ENCODE data around the gene GNS. TPM values are rescaled to one million over a fixed set of nuclear protein-coding genes. Genes with fewer than 3 reads are reported as not detected.
"Not testable (repeated sequence)": the region's sequence is repeated elsewhere in the genome, so short reads cannot be mapped to it uniquely, and the experiment has no call there.

GNS gene
- total RNA-seq, 1 experiment from 2014 or later = 57.5 TPM

DNA sequence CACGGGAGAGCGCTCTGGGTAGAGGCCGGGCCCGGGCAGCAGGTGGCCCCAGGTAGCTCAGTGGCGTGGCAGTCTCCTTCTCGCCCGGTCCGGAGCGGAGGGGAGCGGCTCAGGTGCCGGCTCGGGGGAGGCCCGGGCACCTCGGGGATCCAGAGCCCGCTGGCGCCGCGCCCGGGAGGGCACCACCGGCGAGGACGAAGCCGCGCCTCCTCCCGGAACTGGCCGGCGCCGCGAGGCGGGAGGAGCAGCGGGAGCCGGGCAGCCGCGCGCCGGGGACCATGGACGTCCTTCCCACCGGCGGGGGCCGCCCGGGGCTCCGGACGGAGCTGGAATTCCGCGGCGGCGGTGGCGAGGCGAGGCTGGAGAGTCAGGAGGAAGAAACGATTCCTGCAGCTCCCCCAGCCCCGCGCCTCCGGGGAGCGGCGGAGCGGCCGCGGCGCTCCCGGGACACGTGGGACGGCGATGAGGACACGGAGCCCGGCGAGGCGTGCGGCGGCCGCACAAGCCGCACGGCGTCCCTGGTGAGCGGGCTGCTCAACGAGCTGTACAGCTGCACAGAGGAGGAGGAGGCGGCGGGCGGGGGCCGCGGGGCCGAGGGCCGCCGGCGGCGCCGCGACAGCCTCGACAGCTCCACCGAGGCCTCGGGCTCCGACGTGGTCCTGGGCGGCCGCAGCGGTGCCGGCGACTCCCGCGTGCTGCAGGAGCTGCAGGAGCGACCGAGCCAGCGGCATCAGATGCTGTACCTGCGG is 21.5 kb upstream of the GNS start:
- intact Hi-C loops (cut with micrococcal nuclease; ENCODE audit: unreplicated experiment) = no loop called here
- ChIA-PET POLR2A (ENCODE audit: low non-redundant PET) (no interaction called here), CTCF (interaction anchor here (0.6 kb wide), 1 partner anchor 16 kb away, joined by 9 read pairs; no protein-coding TSS in a partner anchor)
- H3K4me3 ChIP-seq (ENCODE audit: low read depth, low read length, poor library complexity, severe bottlenecking) = peak overlapping the region; percentile 41
- TF ChIP-seq, protein P1, sequence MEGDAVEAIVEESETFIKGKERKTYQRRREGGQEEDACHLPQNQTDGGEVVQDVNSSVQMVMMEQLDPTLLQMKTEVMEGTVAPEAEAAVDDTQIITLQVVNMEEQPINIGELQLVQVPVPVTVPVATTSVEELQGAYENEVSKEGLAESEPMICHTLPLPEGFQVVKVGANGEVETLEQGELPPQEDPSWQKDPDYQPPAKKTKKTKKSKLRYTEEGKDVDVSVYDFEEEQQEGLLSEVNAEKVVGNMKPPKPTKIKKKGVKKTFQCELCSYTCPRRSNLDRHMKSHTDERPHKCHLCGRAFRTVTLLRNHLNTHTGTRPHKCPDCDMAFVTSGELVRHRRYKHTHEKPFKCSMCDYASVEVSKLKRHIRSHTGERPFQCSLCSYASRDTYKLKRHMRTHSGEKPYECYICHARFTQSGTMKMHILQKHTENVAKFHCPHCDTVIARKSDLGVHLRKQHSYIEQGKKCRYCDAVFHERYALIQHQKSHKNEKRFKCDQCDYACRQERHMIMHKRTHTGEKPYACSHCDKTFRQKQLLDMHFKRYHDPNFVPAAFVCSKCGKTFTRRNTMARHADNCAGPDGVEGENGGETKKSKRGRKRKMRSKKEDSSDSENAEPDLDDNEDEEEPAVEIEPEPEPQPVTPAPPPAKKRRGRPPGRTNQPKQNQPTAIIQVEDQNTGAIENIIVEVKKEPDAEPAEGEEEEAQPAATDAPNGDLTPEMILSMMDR (conservative IDR thresholded peaks at IDR 0.05; ENCODE audit: low read depth, low read length) = no peak
- TF ChIP-seq EZH2 (IDR thresholded peaks at IDR 0.05; ENCODE audit: borderline replicate concordance, low read depth, low read length, poor library complexity, severe bottlenecking) = peak; percentile 65
- no TSS peak for BruUV-seq (replicated peaks)
- peaks cover 6% of the 10 kb centered on the region for H3K9me3 ChIP-seq (ENCODE audit: low read depth, low read length, poor library complexity, severe bottlenecking)
- DNase-seq (ENCODE audit: low spot score) = peak; percentile 29
- H3K36me3 ChIP-seq (ENCODE audit: insufficient read depth, low read length, poor library complexity, severe bottlenecking) = no peaks in the 10 kb centered on the region
- H3K27ac ChIP-seq (ENCODE audit: low read depth, low read length, poor library complexity, severe bottlenecking) = no peak overlapping the region
- H3K27me3 ChIP-seq (replicated peaks; ENCODE audit: insufficient read depth, low read depth, low read length, poor library complexity) = peaks cover 64% of the 10 kb centered on the region
- H3K4me1 ChIP-seq (ENCODE audit: insufficient read depth, low read length, poor library complexity, severe bottlenecking) = peaks cover 16% of the 10 kb centered on the region

DNA sequence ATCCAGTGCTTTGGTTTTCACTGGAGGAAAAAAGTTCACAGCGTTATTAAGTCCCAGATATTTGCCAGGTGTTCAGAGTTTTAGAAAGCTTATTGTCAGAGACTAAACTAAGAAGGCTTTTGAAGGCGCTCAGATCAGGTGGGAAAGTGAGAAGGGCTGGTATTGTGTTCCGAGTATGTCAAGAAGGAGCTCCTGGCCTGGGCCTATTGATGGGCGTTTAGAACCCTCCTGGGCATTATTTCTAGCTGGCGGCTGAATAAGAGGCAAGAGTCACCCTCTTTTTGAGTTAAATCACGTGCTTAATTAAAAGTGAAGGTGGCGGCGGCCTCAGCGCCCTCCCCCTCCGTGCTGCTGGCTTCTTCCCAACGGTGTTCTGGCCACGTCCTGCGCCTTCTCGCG is 20.9 kb upstream of the GNS start:
- H3K9me3 ChIP-seq (ENCODE audit: low read depth, low read length, poor library complexity, severe bottlenecking) = peaks cover 6% of the 10 kb centered on the region
- ChIA-PET POLR2A (ENCODE audit: low non-redundant PET) (no interaction called here), CTCF (no interaction called here)
- H3K4me3 ChIP-seq (ENCODE audit: low read depth, low read length, poor library complexity, severe bottlenecking) = peak overlapping the region; percentile 41
- intact Hi-C loops (cut with micrococcal nuclease; ENCODE audit: unreplicated experiment) = no loop called here
- peaks cover 16% of the 10 kb centered on the region for H3K4me1 ChIP-seq (ENCODE audit: insufficient read depth, low read length, poor library complexity, severe bottlenecking)
- H3K36me3 ChIP-seq (ENCODE audit: insufficient read depth, low read length, poor library complexity, severe bottlenecking) = no peaks in the 10 kb centered on the region
- TF ChIP-seq, protein P1 (conservative IDR thresholded peaks at IDR 0.05; ENCODE audit: low read depth, low read length) = no peak
- no TSS peak for BruUV-seq (replicated peaks)
- DNase-seq (ENCODE audit: low spot score) = no peak
- H3K27ac ChIP-seq (ENCODE audit: low read depth, low read length, poor library complexity, severe bottlenecking) = no peak overlapping the region
- H3K27me3 ChIP-seq (replicated peaks; ENCODE audit: insufficient read depth, low read depth, low read length, poor library complexity) = peaks cover 67% of the 10 kb centered on the region

DNA sequence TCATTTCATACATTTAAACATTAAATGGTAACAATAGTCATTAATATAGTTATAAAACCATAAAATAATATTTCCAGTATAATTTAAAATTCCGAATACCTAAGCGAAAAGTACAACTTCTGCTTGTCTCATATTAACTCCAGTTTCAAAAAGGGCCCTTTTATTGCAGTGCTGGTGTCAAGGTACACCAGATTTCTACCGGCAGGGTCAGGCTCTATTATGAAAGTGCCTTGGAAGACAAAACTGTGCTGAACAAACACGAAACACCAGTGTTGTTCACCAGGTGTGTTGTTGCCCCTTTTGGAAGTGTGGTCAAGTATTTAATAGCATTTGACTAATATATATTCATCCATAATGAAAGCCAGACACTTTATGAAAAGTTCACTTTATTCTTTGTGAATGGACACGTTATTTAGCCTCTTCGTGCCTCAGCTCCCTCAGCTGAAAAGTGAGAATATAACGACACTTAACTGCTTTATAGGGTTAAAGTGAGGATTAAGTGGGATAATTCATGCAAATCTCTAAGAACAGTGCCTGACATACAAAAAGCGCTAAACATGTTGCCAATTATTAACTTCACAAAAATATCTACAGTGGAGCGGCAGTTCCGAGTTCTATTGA is 20.3 kb upstream of the GNS start:
- Histone ChIP-seq H3K4me3 (ENCODE audit: low read depth, low read length, poor library complexity, severe bottlenecking) (no peak overlapping the region), H3K27me3 (replicated peaks; ENCODE audit: insufficient read depth, low read depth, low read length, poor library complexity) (peaks cover 63% of the 10 kb centered on the region), H3K9me3 (ENCODE audit: low read depth, low read length, poor library complexity, severe bottlenecking) (peaks cover 6% of the 10 kb centered on the region), H3K4me1 (ENCODE audit: insufficient read depth, low read length, poor library complexity, severe bottlenecking) (peaks cover 16% of the 10 kb centered on the region), H3K36me3 (ENCODE audit: insufficient read depth, low read length, poor library complexity, severe bottlenecking) (no peaks in the 10 kb centered on the region), H3K27ac (ENCODE audit: low read depth, low read length, poor library complexity, severe bottlenecking) (no peak overlapping the region)
- ChIA-PET CTCF (no interaction called here), POLR2A (ENCODE audit: low non-redundant PET) (no interaction called here)
- intact Hi-C loops (cut with micrococcal nuclease; ENCODE audit: unreplicated experiment) = no loop called here
- no TSS peak for BruUV-seq (replicated peaks)
- DNase-seq (ENCODE audit: low spot score) = peak; percentile 27
- TF ChIP-seq, protein P1 (conservative IDR thresholded peaks at IDR 0.05; ENCODE audit: low read depth, low read length) = no peak
- no peak for TF ChIP-seq EZH2 (IDR thresholded peaks at IDR 0.05; ENCODE audit: borderline replicate concordance, low read depth, low read length, poor library complexity, severe bottlenecking)

DNA sequence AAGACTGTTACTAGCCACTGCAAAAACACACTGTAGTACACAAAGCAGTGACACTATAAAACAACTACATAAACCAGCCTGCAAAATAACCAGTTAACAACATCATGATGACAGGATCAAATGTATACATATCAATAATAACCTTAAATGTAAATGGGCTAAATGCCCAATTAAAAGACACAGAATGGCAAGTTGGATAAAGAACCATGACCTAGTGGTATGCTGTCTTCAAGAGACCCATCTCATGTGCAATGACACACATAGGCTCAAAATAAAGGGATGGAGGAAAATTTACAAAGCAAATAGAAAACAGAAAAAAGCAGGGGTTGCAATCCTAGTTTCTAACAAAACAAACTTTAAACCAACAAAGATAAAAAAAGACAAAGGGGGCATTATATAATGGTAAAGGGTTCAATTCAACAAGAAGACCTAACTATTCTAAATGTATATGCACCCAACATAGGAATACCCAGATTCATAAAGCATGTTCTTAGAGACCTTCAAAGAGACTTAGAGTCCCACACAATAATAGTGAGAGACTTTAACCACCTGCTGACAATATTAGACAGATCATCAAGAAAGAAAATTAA is 16.0 kb upstream of the GNS start:
- H3K27me3 ChIP-seq (replicated peaks; ENCODE audit: insufficient read depth, low read depth, low read length, poor library complexity) = peaks cover 27% of the 10 kb centered on the region
- CTCF ChIA-PET; BruUV-seq (replicated peaks): not testable (repeated sequence)

More for the DNA sequence above, 16.0 kb upstream of the GNS start:
- H3K4me3 ChIP-seq (ENCODE audit: low read depth, low read length, poor library complexity, severe bottlenecking); H3K27ac ChIP-seq (ENCODE audit: low read depth, low read length, poor library complexity, severe bottlenecking); intact Hi-C loops (cut with micrococcal nuclease; ENCODE audit: unreplicated experiment); H3K4me1 ChIP-seq (ENCODE audit: insufficient read depth, low read length, poor library complexity, severe bottlenecking); POLR2A ChIA-PET (ENCODE audit: low non-redundant PET); DNase-seq (ENCODE audit: low spot score); H3K9me3 ChIP-seq (ENCODE audit: low read depth, low read length, poor library complexity, severe bottlenecking); H3K36me3 ChIP-seq (ENCODE audit: insufficient read depth, low read length, poor library complexity, severe bottlenecking): not testable (repeated sequence)

Data from A673 (cell line).